K562 (cell line): Measurements from ENCODE around the gene ACTN2. TPM values are rescaled to one million over a fixed set of nuclear protein-coding genes. Genes with fewer than 3 reads are reported as not detected.

Experiments
- HDGF ChIP-seq: fragments of 450-650 bp; IDR thresholded peaks from 2 replicates; pipeline ENCODE4 v1.6.1; 2016
- ZBTB40 ChIP-seq, 2 experiments: fragments of 450-650 bp in 1 of 2; sonication (generic) in 1 of 2; formaldehyde crosslinking in 1 of 2; IDR thresholded peaks; 2 replicates each; pipeline versions ENCODE4 v1.7.1 to v1.9.0; 2016 to 2022; ENCODE audit warnings: inconsistent platforms in 1 of 2, mild to moderate bottlenecking in 1 of 2, missing genetic modification reagents in 1 of 2
- ZC3H4 ChIP-seq: sonication (generic); formaldehyde crosslinking; IDR thresholded peaks from 2 replicates; pipeline ENCODE4 v1.9.0; 2021; ENCODE audit warnings: missing genetic modification reagents, borderline replicate concordance
- polyA plus RNA-seq, 8 experiments: library from polyadenylated mRNA; depleted of rRNA in 4 of 8; stranded (reverse) in 5 of 8; unstranded in 3 of 8; fragments of >200 nt; fragmentation: Nextera tagmentation in 2 of 8; fragmentation: Illumina TruSeq in 1 of 8; extraction: Ambion mirVana in 2 of 8; extraction: Trizol in 1 of 8; gene quantifications; 2 replicates each; pipeline versions ENCODE4 v1.2.1 to v1.2.3, GENCODE V29; 2011 to 2014; ENCODE audit warnings: inconsistent platforms in 1 of 8, missing spikeins in 1 of 8
- total RNA-seq, 7 experiments: library from RNA; depleted of rRNA in 6 of 7; stranded (reverse); fragments of >200 nt in 6 of 7; fragmentation: Illumina TruSeq in 2 of 7; extraction: Trizol in 2 of 7; gene quantifications; 2 replicates each; pipeline versions ENCODE4 v1.2.1 to v1.2.3, GENCODE V29; 2011 to 2021; ENCODE audit warnings: low replicate concordance in 1 of 7
- TF ChIP-seq, protein P1 (sequence below): fragments of 250-450 bp; sonication (Bioruptor Pico); IDR thresholded peaks from 2 replicates; pipeline ENCODE4 v1.4.0; 2020
- TF ChIP-seq, protein P2 (sequence below): sonication (generic); formaldehyde crosslinking; IDR thresholded peaks from 2 replicates; pipeline ENCODE4 v1.8.0; 2023; ENCODE audit warnings: missing genetic modification reagents, mild to moderate bottlenecking, borderline replicate concordance
- TF ChIP-seq, protein P3 (sequence below): fragments of 250-450 bp; sonication (Bioruptor Pico); IDR thresholded peaks from 2 replicates; pipeline ENCODE4 v1.8.0; 2021; ENCODE audit warnings: moderate library complexity, mild to moderate bottlenecking, inconsistent platforms

Gene ACTN2
- total and polyA plus RNA-seq, 9 of the 15 experiments (the other 6 are each of a cell fraction or from before 2014, with no cell fraction given) = 0.18 to 0.94 (median 0.42) TPM

DNA sequence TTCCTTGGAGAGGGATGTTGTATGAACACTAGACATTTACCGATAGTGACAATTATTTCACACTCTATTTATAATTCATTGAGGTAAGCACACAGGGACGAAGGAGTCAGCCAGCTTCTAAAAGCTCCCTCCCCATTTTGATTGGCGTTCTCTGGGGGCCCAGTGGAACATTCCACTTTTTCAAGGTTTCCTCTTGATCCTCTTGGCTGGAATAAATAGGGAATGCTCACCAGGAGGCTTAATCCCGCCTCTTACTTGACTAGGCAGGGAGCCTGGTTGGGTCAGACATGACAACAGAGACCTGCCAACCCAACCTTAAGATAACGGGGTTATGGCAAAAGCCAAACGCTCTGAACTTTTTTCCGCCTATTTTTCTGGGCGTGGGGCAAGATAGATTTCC lies 974 bp downstream of the ACTN2 start (continued):
- TF ChIP-seq, protein P1, sequence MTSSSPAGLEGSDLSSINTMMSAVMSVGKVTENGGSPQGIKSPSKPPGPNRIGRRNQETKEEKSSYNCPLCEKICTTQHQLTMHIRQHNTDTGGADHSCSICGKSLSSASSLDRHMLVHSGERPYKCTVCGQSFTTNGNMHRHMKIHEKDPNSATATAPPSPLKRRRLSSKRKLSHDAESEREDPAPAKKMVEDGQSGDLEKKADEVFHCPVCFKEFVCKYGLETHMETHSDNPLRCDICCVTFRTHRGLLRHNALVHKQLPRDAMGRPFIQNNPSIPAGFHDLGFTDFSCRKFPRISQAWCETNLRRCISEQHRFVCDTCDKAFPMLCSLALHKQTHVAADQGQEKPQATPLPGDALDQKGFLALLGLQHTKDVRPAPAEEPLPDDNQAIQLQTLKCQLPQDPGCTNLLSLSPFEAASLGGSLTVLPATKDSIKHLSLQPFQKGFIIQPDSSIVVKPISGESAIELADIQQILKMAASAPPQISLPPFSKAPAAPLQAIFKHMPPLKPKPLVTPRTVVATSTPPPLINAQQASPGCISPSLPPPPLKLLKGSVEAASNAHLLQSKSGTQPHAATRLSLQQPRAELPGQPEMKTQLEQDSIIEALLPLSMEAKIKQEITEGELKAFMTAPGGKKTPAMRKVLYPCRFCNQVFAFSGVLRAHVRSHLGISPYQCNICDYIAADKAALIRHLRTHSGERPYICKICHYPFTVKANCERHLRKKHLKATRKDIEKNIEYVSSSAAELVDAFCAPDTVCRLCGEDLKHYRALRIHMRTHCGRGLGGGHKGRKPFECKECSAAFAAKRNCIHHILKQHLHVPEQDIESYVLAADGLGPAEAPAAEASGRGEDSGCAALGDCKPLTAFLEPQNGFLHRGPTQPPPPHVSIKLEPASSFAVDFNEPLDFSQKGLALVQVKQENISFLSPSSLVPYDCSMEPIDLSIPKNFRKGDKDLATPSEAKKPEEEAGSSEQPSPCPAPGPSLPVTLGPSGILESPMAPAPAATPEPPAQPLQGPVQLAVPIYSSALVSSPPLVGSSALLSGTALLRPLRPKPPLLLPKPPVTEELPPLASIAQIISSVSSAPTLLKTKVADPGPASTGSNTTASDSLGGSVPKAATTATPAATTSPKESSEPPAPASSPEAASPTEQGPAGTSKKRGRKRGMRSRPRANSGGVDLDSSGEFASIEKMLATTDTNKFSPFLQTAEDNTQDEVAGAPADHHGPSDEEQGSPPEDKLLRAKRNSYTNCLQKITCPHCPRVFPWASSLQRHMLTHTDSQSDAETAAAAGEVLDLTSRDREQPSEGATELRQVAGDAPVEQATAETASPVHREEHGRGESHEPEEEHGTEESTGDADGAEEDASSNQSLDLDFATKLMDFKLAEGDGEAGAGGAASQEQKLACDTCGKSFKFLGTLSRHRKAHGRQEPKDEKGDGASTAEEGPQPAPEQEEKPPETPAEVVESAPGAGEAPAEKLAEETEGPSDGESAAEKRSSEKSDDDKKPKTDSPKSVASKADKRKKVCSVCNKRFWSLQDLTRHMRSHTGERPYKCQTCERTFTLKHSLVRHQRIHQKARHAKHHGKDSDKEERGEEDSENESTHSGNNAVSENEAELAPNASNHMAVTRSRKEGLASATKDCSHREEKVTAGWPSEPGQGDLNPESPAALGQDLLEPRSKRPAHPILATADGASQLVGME = no peak
- TF ChIP-seq, protein P2, sequence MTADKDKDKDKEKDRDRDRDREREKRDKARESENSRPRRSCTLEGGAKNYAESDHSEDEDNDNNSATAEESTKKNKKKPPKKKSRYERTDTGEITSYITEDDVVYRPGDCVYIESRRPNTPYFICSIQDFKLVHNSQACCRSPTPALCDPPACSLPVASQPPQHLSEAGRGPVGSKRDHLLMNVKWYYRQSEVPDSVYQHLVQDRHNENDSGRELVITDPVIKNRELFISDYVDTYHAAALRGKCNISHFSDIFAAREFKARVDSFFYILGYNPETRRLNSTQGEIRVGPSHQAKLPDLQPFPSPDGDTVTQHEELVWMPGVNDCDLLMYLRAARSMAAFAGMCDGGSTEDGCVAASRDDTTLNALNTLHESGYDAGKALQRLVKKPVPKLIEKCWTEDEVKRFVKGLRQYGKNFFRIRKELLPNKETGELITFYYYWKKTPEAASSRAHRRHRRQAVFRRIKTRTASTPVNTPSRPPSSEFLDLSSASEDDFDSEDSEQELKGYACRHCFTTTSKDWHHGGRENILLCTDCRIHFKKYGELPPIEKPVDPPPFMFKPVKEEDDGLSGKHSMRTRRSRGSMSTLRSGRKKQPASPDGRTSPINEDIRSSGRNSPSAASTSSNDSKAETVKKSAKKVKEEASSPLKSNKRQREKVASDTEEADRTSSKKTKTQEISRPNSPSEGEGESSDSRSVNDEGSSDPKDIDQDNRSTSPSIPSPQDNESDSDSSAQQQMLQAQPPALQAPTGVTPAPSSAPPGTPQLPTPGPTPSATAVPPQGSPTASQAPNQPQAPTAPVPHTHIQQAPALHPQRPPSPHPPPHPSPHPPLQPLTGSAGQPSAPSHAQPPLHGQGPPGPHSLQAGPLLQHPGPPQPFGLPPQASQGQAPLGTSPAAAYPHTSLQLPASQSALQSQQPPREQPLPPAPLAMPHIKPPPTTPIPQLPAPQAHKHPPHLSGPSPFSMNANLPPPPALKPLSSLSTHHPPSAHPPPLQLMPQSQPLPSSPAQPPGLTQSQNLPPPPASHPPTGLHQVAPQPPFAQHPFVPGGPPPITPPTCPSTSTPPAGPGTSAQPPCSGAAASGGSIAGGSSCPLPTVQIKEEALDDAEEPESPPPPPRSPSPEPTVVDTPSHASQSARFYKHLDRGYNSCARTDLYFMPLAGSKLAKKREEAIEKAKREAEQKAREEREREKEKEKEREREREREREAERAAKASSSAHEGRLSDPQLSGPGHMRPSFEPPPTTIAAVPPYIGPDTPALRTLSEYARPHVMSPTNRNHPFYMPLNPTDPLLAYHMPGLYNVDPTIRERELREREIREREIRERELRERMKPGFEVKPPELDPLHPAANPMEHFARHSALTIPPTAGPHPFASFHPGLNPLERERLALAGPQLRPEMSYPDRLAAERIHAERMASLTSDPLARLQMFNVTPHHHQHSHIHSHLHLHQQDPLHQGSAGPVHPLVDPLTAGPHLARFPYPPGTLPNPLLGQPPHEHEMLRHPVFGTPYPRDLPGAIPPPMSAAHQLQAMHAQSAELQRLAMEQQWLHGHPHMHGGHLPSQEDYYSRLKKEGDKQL (CRISPR knock-in tag) = no peak
- TF ChIP-seq, protein P3, sequence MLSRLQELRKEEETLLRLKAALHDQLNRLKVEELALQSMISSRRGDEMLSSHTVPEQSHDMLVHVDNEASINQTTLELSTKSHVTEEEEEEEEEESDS (CRISPR knock-in tag) = no peak
- TF ChIP-seq ZBTB40 (IDR thresholded peaks at IDR 0.05) (no peak), ZBTB40 (CRISPR knock-in tag; IDR thresholded peaks at IDR 0.05) (no peak), ZC3H4 (CRISPR knock-in tag) (no peak), HDGF (no peak)
